HEK293T (cell line): ENCODE measurements around the gene FBXL16.
A peak's percentile ranks its signal among the peaks of the same experiment; 100 is the strongest.
"Not testable (repeated sequence)": the region's sequence is repeated elsewhere in the genome, so short reads cannot be mapped to it uniquely, and the experiment has no call there.

ENCODE experiments used
- CTCF ChIA-PET: fragments of 350-600 bp; formaldehyde crosslinking; extraction: SDS; loops from one replicate; lab custom pipeline; 2021; ENCODE audit warnings: antibody characterized with exemption, inconsistent platforms; lab: Yijun Ruan, JAX
- POLR2A ChIA-PET: fragments of 350-600 bp; formaldehyde crosslinking; extraction: SDS; loops from one replicate; lab custom pipeline; 2020; ENCODE audit warnings: antibody characterized with exemption, inconsistent platforms; lab: Yijun Ruan, JAX
- DNase-seq: peaks from one replicate; pipeline ENCODE4 v3.0.0; 2012; ENCODE audit warnings: mixed read lengths; ENCODE audit errors: extremely low spot score
- ARNT ChIP-seq: fragments of 450-650 bp; IDR thresholded peaks from 2 replicates; pipeline ENCODE4 v1.6.1; 2017; ENCODE audit warnings: mild to moderate bottlenecking
- BHLHE40 ChIP-seq: fragments of 450-650 bp; IDR thresholded peaks from 2 replicates; pipeline ENCODE4 v1.6.1; 2016; ENCODE audit warnings: mild to moderate bottlenecking, moderate library complexity, borderline replicate concordance
- CTBP1 ChIP-seq: fragments of 450-650 bp; IDR thresholded peaks from 2 replicates; pipeline ENCODE4 v1.6.1; 2016; ENCODE audit warnings: borderline replicate concordance
- ELF4 ChIP-seq: fragments of 450-650 bp; IDR thresholded peaks from 2 replicates; pipeline ENCODE4 v1.6.1; 2017; ENCODE audit warnings: antibody characterized with exemption
- FOXA1 ChIP-seq: fragments of 450-650 bp; IDR thresholded peaks from 2 replicates; pipeline ENCODE4 v1.6.1; 2016; ENCODE audit warnings: mild to moderate bottlenecking
- FOXK2 ChIP-seq: fragments of 450-650 bp; IDR thresholded peaks from 2 replicates; pipeline ENCODE4 v1.6.1; 2016; ENCODE audit warnings: mild to moderate bottlenecking
- FOXM1 ChIP-seq: fragments of 450-650 bp; IDR thresholded peaks from 2 replicates; pipeline ENCODE4 v1.6.1; 2017; ENCODE audit warnings: mild to moderate bottlenecking, borderline replicate concordance
- HDGF ChIP-seq: fragments of 450-650 bp; IDR thresholded peaks from 2 replicates; pipeline ENCODE4 v1.6.1; 2017; ENCODE audit warnings: antibody characterized with exemption, borderline replicate concordance
- L3MBTL2 ChIP-seq: fragments of 450-650 bp; conservative IDR thresholded peaks from 2 replicates; pipeline ENCODE4 v1.6.1; 2016; ENCODE audit warnings: mild to moderate bottlenecking
- LEF1 ChIP-seq: fragments of 450-650 bp; IDR thresholded peaks from 2 replicates; pipeline ENCODE4 v1.6.1; 2017; ENCODE audit warnings: mild to moderate bottlenecking, borderline replicate concordance
- NFRKB ChIP-seq: fragments of 450-650 bp; IDR thresholded peaks from 2 replicates; pipeline ENCODE4 v1.6.1; 2016; ENCODE audit warnings: mild to moderate bottlenecking, moderate library complexity
- SP1 ChIP-seq: fragments of 450-650 bp; IDR thresholded peaks from 2 replicates; pipeline ENCODE4 v1.6.1; 2017
- SUZ12 ChIP-seq: fragments of 450-650 bp; IDR thresholded peaks from 2 replicates; pipeline ENCODE4 v1.6.1; 2016; ENCODE audit warnings: mild to moderate bottlenecking
- TARDBP ChIP-seq: fragments of 450-650 bp; IDR thresholded peaks from 2 replicates; pipeline ENCODE4 v1.6.1; 2016
- ZNF384 ChIP-seq: fragments of 450-650 bp; IDR thresholded peaks from 2 replicates; pipeline ENCODE4 v1.6.1; 2016
- TF ChIP-seq, protein P1 (sequence below): fragments of 450-650 bp; IDR thresholded peaks from 2 replicates; pipeline ENCODE4 v1.6.1; 2016

FBXL16 gene

GRCh38 chr16:750485-750884 lies 44.9 kb upstream of the FBXL16 start:
- TF ChIP-seq BHLHE40: no peak
- DNase-seq: no peak
- ChIA-PET POLR2A (interaction anchor here (1.5 to 2.0 kb wide), 2 partner anchors 9 kb away, joined by 4 to 5 read pairs; partner anchors contain the start of genes CIAO3 and MSLN), CTCF (no interaction called here)

DNA sequence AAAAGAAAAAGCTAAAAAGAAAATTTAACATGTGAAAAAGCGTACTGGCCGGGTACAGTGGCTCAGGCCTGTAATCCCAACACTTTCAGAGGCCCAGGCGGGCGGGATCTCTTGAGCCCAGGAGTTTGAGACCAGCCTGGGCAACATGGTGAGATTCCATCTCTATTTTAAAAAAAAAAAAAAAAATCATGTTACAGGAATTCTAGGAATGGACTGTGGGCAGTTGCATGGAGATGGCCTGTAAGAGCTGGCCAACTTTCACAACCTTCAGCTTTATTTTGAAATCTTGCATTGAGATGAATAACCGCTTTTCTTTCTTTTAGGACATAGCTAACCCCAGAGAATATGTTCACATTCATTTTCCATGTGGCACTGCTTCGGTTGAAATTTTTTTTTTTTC lies 43.4 kb upstream of the FBXL16 start:
- TF ChIP-seq NFRKB (no peak), CTBP1 (no peak), ZNF384 (no peak), ELF4 (no peak), SUZ12 (no peak), L3MBTL2 (no peak), TARDBP (no peak), HDGF (no peak), LEF1 (no peak)
- no peak for DNase-seq
- CTCF ChIA-PET: interaction anchor here (0.6 kb wide), 1 partner anchor 29 kb away, joined by 3 read pairs; no protein-coding TSS in a partner anchor
- POLR2A ChIA-PET: interaction anchor here (0.8 to 2.0 kb wide), 2 partner anchors 11 to 27 kb away, joined by 5 read pairs; partner anchors contain the start of gene MSLN

- POLR2A ChIA-PET: interaction anchor here (0.8 kb wide), 1 partner anchor 27 kb away, joined by 5 read pairs; no protein-coding TSS in a partner anchor
- CTCF ChIA-PET: no interaction called here
- DNase-seq: no peak
- no peak for TF ChIP-seq BHLHE40
Measured at GRCh38 chr16:747978-748746, 42.6 kb upstream of the FBXL16 start.

GRCh38 chr16:746637-747036 lies 41.0 kb upstream of the FBXL16 start:
- POLR2A ChIA-PET: interaction anchor here (0.6 kb wide), 1 partner anchor 39 kb away, joined by 3 read pairs; no protein-coding TSS in a partner anchor
- CTCF ChIA-PET: no interaction called here
- DNase-seq: no peak
- TF ChIP-seq NFRKB (no peak), FOXK2 (no peak), SUZ12 (no peak), ARNT (no peak), HDGF (no peak), FOXM1 (no peak), TARDBP (no peak)
- TF ChIP-seq, protein P1, sequence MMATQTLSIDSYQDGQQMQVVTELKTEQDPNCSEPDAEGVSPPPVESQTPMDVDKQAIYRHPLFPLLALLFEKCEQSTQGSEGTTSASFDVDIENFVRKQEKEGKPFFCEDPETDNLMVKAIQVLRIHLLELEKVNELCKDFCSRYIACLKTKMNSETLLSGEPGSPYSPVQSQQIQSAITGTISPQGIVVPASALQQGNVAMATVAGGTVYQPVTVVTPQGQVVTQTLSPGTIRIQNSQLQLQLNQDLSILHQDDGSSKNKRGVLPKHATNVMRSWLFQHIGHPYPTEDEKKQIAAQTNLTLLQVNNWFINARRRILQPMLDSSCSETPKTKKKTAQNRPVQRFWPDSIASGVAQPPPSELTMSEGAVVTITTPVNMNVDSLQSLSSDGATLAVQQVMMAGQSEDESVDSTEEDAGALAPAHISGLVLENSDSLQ: no peak

GRCh38 chr16:745739-746138 lies 40.1 kb upstream of the FBXL16 start:
- CTCF ChIA-PET: interaction anchor here (0.9 kb wide), 1 partner anchor 26 kb away, joined by 3 read pairs; no protein-coding TSS in a partner anchor
- POLR2A ChIA-PET: interaction anchor here (0.9 to 1.4 kb wide), 3 partner anchors 25 to 40 kb away, joined by 3 to 5 read pairs (median 4); partner anchors contain the start of gene ANTKMT
- peak; percentile 70 for DNase-seq
- TF ChIP-seq SUZ12: no peak
- TF ChIP-seq L3MBTL2: no peak
- no peak for TF ChIP-seq TARDBP
- TF ChIP-seq FOXK2: no peak
- no peak for TF ChIP-seq LEF1
- no peak for TF ChIP-seq CTBP1
- no peak for TF ChIP-seq SP1
- TF ChIP-seq HDGF: no peak
- no peak for TF ChIP-seq ZNF384
- no peak for TF ChIP-seq ARNT
- TF ChIP-seq FOXM1: no peak
- no peak for TF ChIP-seq FOXA1
- no peak for TF ChIP-seq NFRKB
- TF ChIP-seq ELF4: no peak
- TF ChIP-seq, protein P1: no peak
- TF ChIP-seq BHLHE40: no peak

GRCh38 chr16:743794-744500 lies 38.3 kb upstream of the FBXL16 start:
- DNase-seq: no peak
- TF ChIP-seq TARDBP: no peak
- TF ChIP-seq SUZ12: no peak
- TF ChIP-seq, protein P1: no peak
- no peak for TF ChIP-seq FOXK2
- no peak for TF ChIP-seq HDGF
- no peak for TF ChIP-seq CTBP1
- TF ChIP-seq LEF1: no peak
- TF ChIP-seq FOXA1: no peak
- no peak for TF ChIP-seq NFRKB
- no peak for TF ChIP-seq SP1
- TF ChIP-seq L3MBTL2: no peak
- TF ChIP-seq ZNF384: no peak
- TF ChIP-seq BHLHE40: no peak
- no peak for TF ChIP-seq ELF4
- no peak for TF ChIP-seq FOXM1
- TF ChIP-seq ARNT: no peak
- POLR2A ChIA-PET: interaction anchor here (0.8 to 1.4 kb wide), 4 partner anchors 16 to 31 kb away, joined by 3 to 7 read pairs (median 4); partner anchors contain the start of gene ANTKMT
- CTCF ChIA-PET: interaction anchor here (1.1 kb wide), 1 partner anchor 8 kb away, joined by 3 read pairs; no protein-coding TSS in a partner anchor

DNA sequence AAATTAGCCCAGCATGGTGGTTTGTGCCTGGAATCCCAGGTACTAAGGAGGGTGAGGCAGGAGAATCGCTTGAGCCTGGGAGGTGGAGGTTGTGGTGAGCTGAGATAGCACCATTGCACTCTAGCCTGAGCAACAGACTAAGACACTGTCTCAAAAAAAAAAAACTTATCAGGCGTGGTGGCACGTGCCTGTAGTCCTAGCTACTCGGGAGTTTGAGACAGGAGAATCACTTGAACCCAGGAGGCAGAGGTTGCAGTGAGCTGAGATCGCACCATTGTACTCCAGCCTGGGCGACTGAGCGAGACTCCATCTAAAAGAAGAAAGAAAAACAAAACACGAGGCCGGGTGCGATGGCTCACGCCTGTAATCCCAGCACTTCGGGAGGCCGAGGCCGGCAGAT lies 37.3 kb upstream of the FBXL16 start:
- not testable (repeated sequence) for DNase-seq
- ChIA-PET CTCF (interaction anchor here (1.1 kb wide), 1 partner anchor 7 kb away, joined by 3 read pairs; no protein-coding TSS in a partner anchor), POLR2A (interaction anchor here (0.6 to 1.4 kb wide), 5 partner anchors 11 to 30 kb away, joined by 3 to 5 read pairs (median 3); no protein-coding TSS in a partner anchor)
